H4 (cell line): ENCODE data around the gene SLC16A9. TPM values are rescaled to one million over a fixed set of nuclear protein-coding genes. Genes with fewer than 3 reads are reported as not detected.

Experiments
- total RNA-seq: library from RNA; depleted of rRNA; stranded (reverse); fragments of >200 nt; shearing (Covaris generic); gene quantifications from 2 replicates; pipeline ENCODE4 v1.2.3, GENCODE V29; 2014; rRNA removed

Gene SLC16A9
- total RNA-seq, 1 experiment from 2014 or later: 13.7 TPM

Other genes starting within 250 kb of the SLC16A9 start
- gene MRLN, start 43.6 kb upstream of the SLC16A9 start, total RNA-seq: not detected in 2 replicates
- gene CCDC6, start 196.7 kb upstream of the SLC16A9 start, total RNA-seq: 13.3 and 14.5 TPM in 2 replicates